Activated CD8-positive, alpha-beta memory T cell treated with anti-CD3 and anti-CD28 coated beads for 24 hours (primary cell): ENCODE results near the gene ERAL1.
A peak's percentile ranks its signal among the peaks of the same experiment; 100 is the strongest.
"Not testable (repeated sequence)": the region's sequence is repeated elsewhere in the genome, so short reads cannot be mapped to it uniquely, and the experiment has no call there.

Source experiments
- DNase-seq: peaks from one replicate; pipeline ENCODE4 v3.0.0-alpha.2; 2020

Gene ERAL1

DNA sequence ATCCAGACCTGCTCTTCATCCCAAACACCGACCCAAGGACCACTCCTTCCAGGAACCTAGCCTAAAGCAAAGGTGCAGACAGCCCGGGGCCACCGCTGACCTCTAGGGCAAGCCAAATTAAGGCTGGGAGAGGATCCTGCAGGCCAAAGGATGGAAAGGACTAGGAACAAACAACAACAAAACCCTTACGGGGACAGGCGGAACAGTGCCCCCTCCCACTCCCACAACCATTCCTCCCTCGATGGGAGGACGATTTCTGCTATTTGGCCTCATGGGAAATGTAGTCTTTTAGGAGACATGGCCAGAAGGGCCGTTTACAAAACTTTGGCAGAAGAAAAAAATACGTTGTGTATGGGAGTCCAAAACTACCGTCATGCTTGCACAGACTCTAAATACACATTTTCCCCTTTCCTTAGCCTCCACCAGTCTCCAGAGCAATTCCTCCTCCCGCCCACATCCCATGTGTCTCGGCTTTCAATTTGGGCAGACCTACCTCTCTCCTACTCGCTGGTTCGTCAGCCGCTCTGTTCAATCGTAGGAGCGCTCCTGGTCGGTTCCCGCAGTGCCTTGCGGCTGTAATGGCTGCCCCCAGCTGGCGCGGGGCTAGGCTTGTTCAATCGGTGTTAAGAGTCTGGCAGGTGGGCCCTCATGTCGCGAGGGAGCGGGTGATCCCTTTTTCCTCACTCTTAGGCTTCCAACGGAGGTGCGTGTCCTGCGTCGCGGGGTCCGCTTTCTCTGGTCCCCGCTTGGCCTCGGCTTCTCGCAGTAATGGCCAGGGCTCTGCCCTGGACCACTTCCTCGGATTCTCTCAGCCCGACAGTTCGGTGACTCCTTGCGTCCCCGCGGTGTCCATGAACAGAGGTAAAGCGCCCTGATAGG lies at the start of gene ERAL1:
ERAL1 (plus strand) TSS at position 560 of the 879 bp plus-strand sequence; CDS start at position 579, 19 bp downstream.
- peak; percentile 90 for DNase-seq

GRCh38 chr17:28807925-28808634 lies 46.7 kb upstream of the ERAL1 start:
- DNase-seq = no peak

DNA sequence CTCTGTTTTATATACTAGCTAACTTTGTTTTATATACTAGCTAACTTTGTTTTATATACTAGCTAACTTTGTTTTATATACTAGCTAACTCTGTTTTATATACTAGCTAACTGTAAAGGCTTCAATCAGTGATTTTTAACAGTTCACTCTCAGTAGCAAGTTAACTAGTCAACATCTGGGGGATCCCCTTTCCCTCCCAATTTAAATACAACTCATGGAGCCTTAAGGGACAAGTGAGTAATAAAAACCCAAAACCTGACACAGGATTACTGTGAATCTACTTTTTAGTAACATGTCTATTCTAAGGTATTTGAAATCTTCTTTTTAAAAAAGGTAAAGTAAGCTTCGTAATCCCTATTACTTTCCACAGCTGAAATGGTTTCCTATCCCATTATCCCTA lies 44.4 kb upstream of the ERAL1 start:
- DNase-seq = no peak

DNA sequence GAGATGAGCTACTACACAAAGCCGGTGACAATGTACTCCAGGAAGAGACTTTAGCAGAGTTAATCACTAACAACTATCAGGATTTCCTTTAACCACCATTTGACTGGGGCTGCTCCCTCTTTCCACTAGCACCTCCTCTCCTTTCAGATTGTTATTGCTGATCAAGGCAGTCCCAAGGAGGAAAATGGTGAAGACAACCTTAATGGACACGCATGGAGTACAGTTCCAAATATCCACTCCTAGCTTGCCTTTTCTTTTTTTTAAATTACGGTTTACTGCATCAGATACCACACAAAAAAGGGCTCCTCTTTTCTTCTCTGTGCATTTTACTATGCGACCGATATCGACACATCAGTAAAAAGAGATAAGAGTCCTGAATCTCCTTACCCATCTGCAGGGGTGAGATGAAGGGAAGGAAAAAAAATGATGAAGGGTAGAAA lies 43.1 kb upstream of the ERAL1 start:
- DNase-seq = no peak

- peak; percentile 95 for DNase-seq
Measured at GRCh38 chr17:28812091-28812747, 42.6 kb upstream of the ERAL1 start.

DNA sequence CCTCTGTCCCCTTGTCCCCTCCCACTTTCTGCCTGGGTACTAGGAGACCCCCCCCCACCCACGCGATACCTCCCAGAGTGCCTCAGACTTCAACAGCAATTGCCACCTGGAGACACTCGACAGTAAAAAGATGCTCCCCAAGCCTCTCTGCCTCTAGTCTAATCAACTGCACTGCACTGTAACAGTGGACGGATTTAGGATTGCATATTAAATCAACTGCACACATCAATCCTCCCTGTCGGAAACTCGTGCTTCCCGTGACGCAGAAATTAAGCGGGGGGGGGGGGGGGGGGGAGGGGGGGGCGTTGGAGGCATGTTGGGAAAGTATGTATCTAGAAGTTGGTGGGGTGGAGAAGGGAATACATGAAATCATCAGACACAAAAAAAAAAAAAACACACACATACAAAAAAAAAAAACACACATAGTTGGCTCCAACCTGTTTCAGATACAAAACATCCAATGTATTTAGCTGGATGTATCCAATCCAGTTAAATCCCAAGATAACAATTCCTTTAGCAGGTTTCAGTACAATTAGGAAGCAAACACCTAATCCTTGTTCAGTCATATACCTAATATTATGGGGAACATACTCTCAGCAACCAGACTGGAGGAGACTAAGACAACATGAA lies 42.0 kb upstream of the ERAL1 start:
- no peak for DNase-seq

GRCh38 chr17:28816540-28816939 lies 38.3 kb upstream of the ERAL1 start:
- DNase-seq = no peak

DNA sequence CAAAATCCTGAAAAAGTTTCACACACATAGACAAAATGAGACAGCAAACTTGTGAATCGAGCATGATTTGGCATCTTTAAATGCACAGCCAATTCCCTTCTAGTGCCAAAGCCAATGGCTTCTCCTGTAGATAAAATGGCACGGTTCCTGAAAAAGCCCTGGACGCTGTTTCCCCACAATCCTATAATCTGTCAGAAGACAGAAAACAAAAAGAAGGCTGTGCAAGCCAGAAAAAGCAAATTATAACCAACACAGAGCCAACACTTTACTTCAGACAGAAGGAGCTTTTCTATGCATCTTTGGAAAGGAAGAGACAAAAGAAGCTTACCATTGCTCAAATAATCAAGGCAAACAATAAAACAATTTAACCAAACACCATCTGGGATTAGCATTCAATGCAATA lies 36.0 kb upstream of the ERAL1 start:
- no peak for DNase-seq

GRCh38 chr17:28819582-28819981 lies 35.2 kb upstream of the ERAL1 start:
- no peak for DNase-seq

DNA sequence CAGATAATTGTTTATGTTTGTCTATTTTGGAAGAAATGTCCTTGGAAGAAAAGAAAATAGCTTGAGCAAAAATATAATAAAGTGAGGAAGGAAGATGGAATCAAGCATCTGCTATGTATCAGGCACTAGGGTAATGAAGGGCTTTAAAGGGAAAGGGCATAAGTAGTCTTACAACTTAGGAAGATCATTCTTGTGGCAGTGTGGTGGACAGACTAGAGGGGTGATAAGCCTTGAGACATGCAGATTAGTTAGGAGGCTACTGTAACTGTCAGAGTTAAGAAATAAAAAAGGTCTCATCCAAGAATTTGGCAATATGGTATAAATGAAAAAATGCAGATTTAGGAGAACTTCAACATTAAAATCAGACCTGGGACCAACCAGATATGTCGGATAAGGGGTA lies 27.1 kb upstream of the ERAL1 start:
- DNase-seq = no peak

- DNase-seq = peak; percentile 21
Measured at GRCh38 chr17:28828294-28829040, 26.3 kb upstream of the ERAL1 start.

DNA sequence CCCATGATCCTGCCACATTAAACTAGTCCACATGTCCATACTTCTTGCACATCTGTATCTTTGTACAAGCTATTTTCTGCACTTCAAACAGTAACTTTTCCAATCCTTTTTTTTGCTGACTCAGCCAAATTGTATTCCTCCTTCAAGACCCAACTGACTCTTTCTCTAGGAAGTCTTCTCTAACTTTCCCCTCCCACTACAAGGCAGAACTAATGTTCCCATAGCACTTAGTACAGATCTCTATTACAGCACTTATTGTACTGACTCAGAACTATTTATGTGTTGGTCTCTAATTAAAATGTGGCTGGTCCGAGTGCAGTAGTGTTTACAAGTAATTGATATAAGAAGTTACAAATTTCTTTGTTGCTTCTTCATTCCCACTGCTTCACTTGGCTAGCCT lies 20.4 kb upstream of the ERAL1 start:
- no peak for DNase-seq

- not testable (repeated sequence) for DNase-seq
Measured at GRCh38 chr17:28836541-28836940, 18.3 kb upstream of the ERAL1 start.

DNA sequence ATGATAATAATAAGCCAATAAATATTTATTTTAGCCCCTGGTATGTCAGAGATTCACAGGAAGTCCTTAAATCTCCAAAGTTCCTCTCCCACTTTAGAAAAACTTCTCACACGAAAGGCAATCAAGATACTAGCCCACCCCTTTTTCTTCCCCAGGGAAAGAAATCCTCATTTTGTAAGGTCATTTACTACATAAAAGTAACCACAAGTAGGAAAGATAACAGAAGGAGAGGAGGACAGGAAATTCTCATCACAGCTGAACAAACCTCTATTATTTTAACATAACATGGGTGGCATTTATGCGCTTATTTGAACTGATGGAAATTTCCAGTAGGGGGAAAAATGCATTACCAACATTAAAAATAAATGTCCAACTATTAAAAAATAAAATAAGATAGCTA lies 15.6 kb upstream of the ERAL1 start:
- no peak for DNase-seq

DNA sequence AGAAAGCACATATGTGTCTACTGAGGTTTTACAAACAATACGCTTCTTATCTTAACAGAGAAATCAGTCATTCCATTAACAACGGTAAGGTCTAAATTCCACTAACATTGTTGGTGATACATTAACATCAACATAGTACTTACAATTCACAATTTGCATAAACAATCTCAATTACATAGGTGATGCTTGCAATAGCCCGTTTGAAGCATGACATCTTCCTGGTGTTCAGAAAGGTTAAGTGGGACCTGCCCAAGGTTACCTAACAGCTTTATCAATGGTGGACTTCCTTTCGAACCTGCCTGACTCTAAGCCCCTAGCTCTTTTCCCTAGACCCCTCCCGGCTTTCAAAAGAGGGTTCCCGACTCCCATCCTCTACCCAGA lies 12.9 kb upstream of the ERAL1 start:
- DNase-seq = no peak

DNA sequence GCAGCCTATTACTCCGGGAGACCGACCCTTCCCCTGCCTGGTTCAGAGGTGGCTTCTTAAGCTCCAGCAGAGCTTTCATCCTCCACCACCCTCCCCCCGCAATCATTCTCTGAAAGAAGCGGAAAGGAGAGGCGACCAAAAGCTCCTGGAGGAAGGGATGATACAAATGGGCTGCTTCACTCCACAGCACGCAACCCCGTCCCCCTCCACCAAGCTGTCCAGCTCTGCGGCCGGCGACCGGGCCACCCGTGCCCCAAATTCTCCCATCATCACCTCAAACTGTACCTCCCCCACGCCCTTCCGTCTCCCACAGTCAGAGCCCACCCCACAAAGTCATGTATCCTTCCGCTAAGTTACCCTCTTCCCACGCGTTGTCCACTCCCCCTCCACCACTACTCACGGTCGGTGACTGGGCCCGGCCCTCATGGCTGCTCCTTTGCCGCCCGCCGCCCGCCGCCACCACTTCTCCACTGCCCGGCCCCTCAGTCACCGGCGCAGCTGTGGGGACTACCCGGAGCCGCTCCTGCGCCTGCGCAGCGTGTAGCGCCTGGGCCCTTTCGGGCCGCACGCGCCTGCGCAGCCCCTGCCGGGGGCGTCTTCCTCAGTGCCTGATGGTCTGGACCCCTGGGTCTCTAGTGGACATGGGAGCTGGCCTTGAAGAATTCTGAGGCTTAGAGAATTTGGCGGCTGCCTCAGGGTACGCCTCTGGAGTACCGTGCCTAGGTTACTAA lies 12.4 kb upstream of the ERAL1 start, which contains the start of gene FAM222B:
FAM222B (minus strand) TSS at position 509 of the 731 bp plus-strand sequence. CDS start 76,123 bp downstream, outside the sequence.
- DNase-seq = peak; percentile 92

- no peak for DNase-seq
Measured at GRCh38 chr17:28843816-28844148, 11.0 kb upstream of the ERAL1 start.

- no peak for DNase-seq
Measured at GRCh38 chr17:28846231-28846630, 8.6 kb upstream of the ERAL1 start.

- not testable (repeated sequence) for DNase-seq
Measured at GRCh38 chr17:28846699-28847098, 8.1 kb upstream of the ERAL1 start.

DNA sequence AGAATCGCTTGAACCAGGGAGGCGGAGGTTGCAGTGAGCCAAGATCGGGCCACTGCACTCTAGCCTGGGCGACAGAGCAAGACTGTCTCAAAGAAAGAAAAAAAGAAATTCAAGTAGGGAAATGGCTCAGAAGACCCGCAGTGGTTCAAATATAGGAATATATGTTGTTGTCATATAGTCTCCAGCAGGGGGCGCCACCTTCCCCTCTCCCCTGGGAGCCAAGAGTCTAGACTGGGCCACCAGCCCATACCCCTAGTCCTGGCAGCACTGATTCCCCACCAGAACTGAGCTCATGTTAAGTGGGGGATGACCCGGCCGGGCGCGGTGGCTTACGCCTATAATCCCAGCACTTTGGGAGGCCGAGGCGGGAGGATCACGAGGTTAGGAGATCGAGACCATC lies 6.1 kb upstream of the ERAL1 start:
- DNase-seq = peak; percentile 79

DNA sequence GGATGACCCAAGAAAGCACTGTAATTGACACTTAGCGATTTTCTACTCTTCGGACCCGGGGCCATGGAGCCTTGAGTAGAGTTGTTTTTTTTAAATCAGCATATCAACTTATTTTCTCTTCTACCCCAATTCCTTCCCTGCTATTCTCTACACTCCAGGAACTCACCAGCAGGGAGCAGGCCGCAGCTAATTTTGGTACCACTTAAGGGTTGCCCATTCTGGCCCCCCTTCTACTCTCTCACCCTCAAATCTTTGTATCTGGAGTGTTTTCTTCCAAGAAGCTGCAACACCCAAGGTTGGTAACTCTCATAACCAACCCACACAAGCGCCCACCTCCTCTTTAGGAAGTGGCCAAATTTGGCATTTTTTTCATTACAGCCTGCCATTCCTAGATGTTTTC lies 5.5 kb upstream of the ERAL1 start:
- DNase-seq = no peak

GRCh38 chr17:28853295-28853694 lies 1.5 kb upstream of the ERAL1 start:
- DNase-seq = no peak
